HepG2 (cell line): Measurements from ENCODE around the gene YEATS2. TPM values are rescaled to one million over a fixed set of nuclear protein-coding genes. Genes with fewer than 3 reads are reported as not detected.

Experiments used
- ATAC-seq: fragments of 200-7000 bp; cut with Tn5 transposase; 3 replicates; pipeline ENCODE4 v1.9.1; 2020; ENCODE audit warnings: mild to moderate bottlenecking, moderate library complexity
- BruUV-seq: library from RNA; stranded (reverse); fragments of 400-500 nt; replicated peaks from 2 replicates; lab custom pipeline; 2021; lab: Mats Ljungman, UMichigan
- CTCF ChIA-PET: fragments of 300-600 bp; formaldehyde crosslinking; extraction: SDS; loops from one replicate; lab custom pipeline; 2021; ENCODE audit warnings: low total read pairs, inconsistent platforms, low intra/inter-chr PET ratio; lab: Yijun Ruan, JAX
- POLR2A ChIA-PET: fragments of 350-600 bp; sonication (Branson Sonifier 250); formaldehyde crosslinking; loops from one replicate; lab custom pipeline; 2020; ENCODE audit warnings: antibody characterized with exemption, inconsistent platforms; lab: Yijun Ruan, JAX
- DNase-seq: peaks from one replicate; pipeline ENCODE4 v3.0.0-alpha.2; 2015; ENCODE audit warnings: low spot score
- FAIRE-seq: peaks from 3 replicates; lab custom pipeline; 2011; peaks lifted over from hg19 to GRCh38; lab: Jason Lieb, UNC
- H2AFZ ChIP-seq: one replicate; pipeline ENCODE4 v1.6.1; 2011; ENCODE audit warnings: low read length, inconsistent platforms
- H3K27ac ChIP-seq: fragments of 300-600 bp; 3 replicates; pipeline ENCODE4 v1.8.0; 2011; ENCODE audit warnings: mixed run types, mild to moderate bottlenecking, mixed read lengths, low read length, inconsistent platforms; ENCODE audit not compliant: insufficient read depth; ENCODE audit errors: extremely low read length
- H3K27me3 ChIP-seq, 2 experiments: fragments of 200-600 bp in 1 of 2; 2 replicates in 1 of 2; 3 replicates in 1 of 2; pipeline versions ENCODE4 v1.6.0 to v1.8.0; 2011; ENCODE audit warnings: low read length in 2 of 2, mild to moderate bottlenecking in 2 of 2, moderate library complexity in 2 of 2, inconsistent platforms in 1 of 2; ENCODE audit not compliant: insufficient read depth in 2 of 2, control insufficient read depth in 1 of 2
- H3K36me3 ChIP-seq, 2 experiments: fragments of 200-600 bp in 1 of 2; replicated peaks in 1 of 2; 2 replicates in 1 of 2; 3 replicates in 1 of 2; pipeline versions ENCODE4 v1.5.1 to v1.8.0; 2011; ENCODE audit warnings: low read length in 2 of 2, inconsistent platforms in 1 of 2; ENCODE audit not compliant: insufficient read depth in 2 of 2, control insufficient read depth in 1 of 2
- H3K4me1 ChIP-seq: 2 replicates; pipeline ENCODE4 v1.5.1; 2012; ENCODE audit warnings: low read length, inconsistent platforms; ENCODE audit not compliant: insufficient read depth
- H3K4me2 ChIP-seq: 2 replicates; pipeline ENCODE4 v1.6.0; 2011; ENCODE audit warnings: low read depth, low read length, inconsistent platforms
- H3K4me3 ChIP-seq, 3 experiments: fragments of 200-600 bp in 1 of 3; sonication (generic), shearing (Covaris generic) in 1 of 3; replicated peaks in 1 of 3; 2 replicates each; pipeline ENCODE4 v1.5.1; 2011 to 2016; ENCODE audit warnings: low read length in 3 of 3, inconsistent platforms in 2 of 3, low read depth in 2 of 3, mild to moderate bottlenecking in 2 of 3, control low read depth in 1 of 3, mixed read lengths in 1 of 3; ENCODE audit not compliant: insufficient read depth in 1 of 3
- H3K79me2 ChIP-seq: one replicate; pipeline ENCODE4 v1.6.1; 2011; ENCODE audit warnings: low read length, inconsistent platforms; ENCODE audit not compliant: insufficient read depth
- H3K9ac ChIP-seq: 2 replicates; pipeline ENCODE4 v1.6.0; 2011; ENCODE audit warnings: mild to moderate bottlenecking, low read depth, low read length, inconsistent platforms; ENCODE audit not compliant: insufficient read depth
- H3K9me3 ChIP-seq: 2 replicates; pipeline ENCODE4 v1.5.1; 2012; ENCODE audit warnings: mild to moderate bottlenecking, low read length
- H4K20me1 ChIP-seq: 2 replicates; pipeline ENCODE4 v1.6.0; 2011; ENCODE audit warnings: inconsistent platforms, mild to moderate bottlenecking, low read length, moderate library complexity; ENCODE audit not compliant: insufficient read depth
- CBX1 ChIP-seq: IDR thresholded peaks from one replicate; pipeline ENCODE4 v1.6.1; 2016; ENCODE audit warnings: antibody characterized with exemption, low read depth
- FOXK1 ChIP-seq: sonication (generic); formaldehyde crosslinking; IDR thresholded peaks from 2 replicates; pipeline ENCODE4 v1.4.0; 2020; ENCODE audit warnings: low read depth, missing genetic modification reagents, borderline replicate concordance
- HNRNPL ChIP-seq: fragments of 200-400 bp; formaldehyde crosslinking; IDR thresholded peaks from 2 replicates; pipeline ENCODE4 v1.6.1; 2017; ENCODE audit warnings: mild to moderate bottlenecking, low read depth, low read length
- KLF15 ChIP-seq: sonication (generic); formaldehyde crosslinking; IDR thresholded peaks from 2 replicates; pipeline ENCODE4 v1.8.1; 2023; ENCODE audit warnings: borderline replicate concordance, mild to moderate bottlenecking, inconsistent platforms, missing genetic modification reagents, mixed read lengths
- KLF9 ChIP-seq: IDR thresholded peaks from 2 replicates; pipeline ENCODE4 v1.6.1; 2016; ENCODE audit warnings: low read depth
- MEIS1 ChIP-seq: sonication (generic); formaldehyde crosslinking; IDR thresholded peaks from 2 replicates; pipeline ENCODE4 v1.9.0; 2021; ENCODE audit warnings: mild to moderate bottlenecking, missing genetic modification reagents, moderate library complexity, borderline replicate concordance
- MZF1 ChIP-seq: sonication (generic); formaldehyde crosslinking; IDR thresholded peaks from 2 replicates; pipeline ENCODE4 v1.8.1; 2023; ENCODE audit warnings: mild to moderate bottlenecking, missing genetic modification reagents, borderline replicate concordance
- PAX8 ChIP-seq: sonication (generic); formaldehyde crosslinking; IDR thresholded peaks from 2 replicates; pipeline ENCODE4 v1.8.0; 2022; ENCODE audit warnings: mild to moderate bottlenecking, missing genetic modification reagents, borderline replicate concordance
- RARG ChIP-seq: sonication (generic); formaldehyde crosslinking; IDR thresholded peaks from 2 replicates; pipeline ENCODE4 v1.4.0; 2020; ENCODE audit warnings: low read depth, mild to moderate bottlenecking, missing genetic modification reagents
- RFXANK ChIP-seq: IDR thresholded peaks from 2 replicates; pipeline ENCODE4 v1.6.1; 2016
- ZNF136 ChIP-seq: sonication (generic); formaldehyde crosslinking; IDR thresholded peaks from 2 replicates; pipeline ENCODE4 v1.8.1; 2022; ENCODE audit warnings: low read depth, mild to moderate bottlenecking, moderate library complexity, missing genetic modification reagents
- ZNF260 ChIP-seq: sonication (generic); formaldehyde crosslinking; IDR thresholded peaks from 2 replicates; pipeline ENCODE4 v1.4.0; 2020; ENCODE audit warnings: missing genetic modification reagents, low read depth, mild to moderate bottlenecking, borderline replicate concordance
- ZNF292 ChIP-seq: sonication (generic); formaldehyde crosslinking; IDR thresholded peaks from 2 replicates; pipeline ENCODE4 v1.8.1; 2022; ENCODE audit warnings: mild to moderate bottlenecking, low read depth, missing genetic modification reagents, borderline replicate concordance
- ZNF446 ChIP-seq: sonication (generic); formaldehyde crosslinking; IDR thresholded peaks from 2 replicates; pipeline ENCODE4 v1.5.0; 2020; ENCODE audit warnings: mild to moderate bottlenecking, missing genetic modification reagents
- ZNF839 ChIP-seq: sonication (generic); formaldehyde crosslinking; IDR thresholded peaks from 2 replicates; pipeline ENCODE4 v1.4.0; 2020; ENCODE audit warnings: missing genetic modification reagents, mild to moderate bottlenecking, borderline replicate concordance
- ZSCAN9 ChIP-seq: IDR thresholded peaks from 2 replicates; pipeline ENCODE4 v1.6.1; 2016; ENCODE audit warnings: borderline replicate concordance
- WGBS: methylation state at CpG from one replicate; pipeline ENCODE4 v1.1.6; 2017; ENCODE audit warnings: low lambda C conversion rate; 5-methylcytosine and 5-hydroxymethylcytosine counted together
- in situ Hi-C: cut with HindIII; loops from 2 replicates; pipeline ENCODE4 v1.10.0; 2017; ENCODE audit warnings: low pct_unique_long_range_greater_than_20kb; ENCODE audit not compliant: extremely low pct_ligation_motif_present
- intact Hi-C: fragments of 100-400 bp; cut with micrococcal nuclease; formaldehyde crosslinking; loops from one replicate; pipeline ENCODE4 v1.10.0; 2022; ENCODE audit not compliant: unreplicated experiment
- polyA plus RNA-seq, 8 experiments: library from polyadenylated mRNA; depleted of rRNA in 3 of 8; stranded (reverse) in 7 of 8; unstranded in 1 of 8; fragments of >200 nt; fragmentation: Illumina TruSeq in 4 of 8; extraction: Trizol in 4 of 8; gene quantifications; 2 replicates each; pipeline versions ENCODE4 v1.2.1 to v1.2.3, GENCODE V29; 2011 to 2016; ENCODE audit warnings: low read depth in 4 of 8, missing spikeins in 1 of 8, mixed read lengths in 1 of 8; ENCODE audit not compliant: insufficient read depth in 1 of 8
- total RNA-seq, 5 experiments: library from RNA; depleted of rRNA; stranded (reverse); fragments of >200 nt; fragmentation: Illumina TruSeq; extraction: Trizol; gene quantifications; 2 replicates each; pipeline ENCODE4 v1.2.3, GENCODE V29; 2016; ENCODE audit warnings: low read depth in 1 of 5
- TF ChIP-seq, protein P1 (sequence below): sonication (generic); formaldehyde crosslinking; IDR thresholded peaks from 2 replicates; pipeline ENCODE4 v1.4.0; 2020; ENCODE audit warnings: missing genetic modification reagents, mild to moderate bottlenecking, borderline replicate concordance

YEATS2 gene
- total and polyA plus RNA-seq, 2 of the 13 experiments (the other 11 are each of a cell fraction or from before 2014, with no cell fraction given): 18.6 to 33.7 TPM

DNA sequence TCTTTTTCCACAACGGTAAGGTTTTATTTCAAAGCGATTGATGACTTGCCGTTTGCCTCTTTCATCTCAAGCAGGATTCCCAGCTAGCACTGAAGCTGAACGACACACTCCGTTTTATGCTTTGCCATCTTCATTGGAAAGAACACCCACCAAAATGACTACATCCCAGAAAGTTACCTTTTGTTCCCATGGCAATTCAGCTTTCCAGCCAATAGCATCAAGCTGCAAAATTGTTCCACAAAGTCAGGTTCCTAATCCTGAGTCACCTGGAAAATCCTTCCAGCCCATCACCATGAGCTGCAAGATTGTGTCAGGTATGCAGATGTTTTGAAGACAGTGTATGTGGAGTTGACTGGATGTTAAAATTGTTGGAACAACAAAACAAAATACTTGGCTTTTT is 56.5 kb downstream of the YEATS2 start:
- 97% methylated on average over 5 of the region's 5 CpGs for WGBS
- no peaks in the 10 kb centered on the region for H4K20me1 ChIP-seq
- H3K9ac ChIP-seq: no peak overlapping the region
- H3K4me2 ChIP-seq: no peak overlapping the region
- H3K4me1 ChIP-seq: no peaks in the 10 kb centered on the region
- ATAC-seq (no peak), FAIRE-seq (no peak), DNase-seq (no peak)
- BruUV-seq: no TSS peak
- peaks cover 9 to 58% of the 10 kb centered on the region in 2 experiments for H3K36me3 ChIP-seq
- H3K4me3 ChIP-seq: no peak overlapping the region
- no peak overlapping the region for H2AFZ ChIP-seq
- intact Hi-C loops (no loop called here), in situ Hi-C loops (no loop called here)
- no peak overlapping the region for H3K27ac ChIP-seq
- no peak for TF ChIP-seq ZNF839 (CRISPR knock-in tag)
- no peak for TF ChIP-seq PAX8 (CRISPR knock-in tag)
- no peak for TF ChIP-seq RFXANK (CRISPR knock-in tag)
- no peak for TF ChIP-seq CBX1
- no peaks in the 10 kb centered on the region for H3K9me3 ChIP-seq
- H3K27me3 ChIP-seq: no peaks in the 10 kb centered on the region
- POLR2A ChIA-PET: no interaction called here
- CTCF ChIA-PET: no interaction called here
- H3K79me2 ChIP-seq: no peaks in the 10 kb centered on the region

DNA sequence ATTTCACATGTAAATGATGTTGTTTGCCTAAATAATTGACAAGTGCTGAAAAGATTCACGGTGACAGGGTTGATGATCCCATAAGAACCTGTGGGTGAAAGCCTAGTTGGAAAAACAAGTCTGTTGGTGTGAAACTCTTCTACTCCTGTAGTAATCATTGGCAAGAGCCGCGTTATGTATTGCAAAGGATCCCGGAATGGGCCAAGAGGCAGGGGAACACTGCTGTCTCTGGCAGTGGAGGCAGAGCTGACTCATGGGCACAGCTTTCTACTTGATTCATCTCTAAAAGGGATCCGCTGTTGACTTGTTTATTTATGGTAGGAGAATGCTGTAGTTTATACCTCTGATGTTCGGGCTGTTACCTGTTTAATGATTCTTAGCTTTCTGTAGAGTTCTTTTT is 64.7 kb downstream of the YEATS2 start:
- no peak overlapping the region for H3K4me3 ChIP-seq
- H4K20me1 ChIP-seq: no peaks in the 10 kb centered on the region
- H2AFZ ChIP-seq: no peak overlapping the region
- FAIRE-seq (no peak), ATAC-seq (no peak), DNase-seq (no peak)
- no TSS peak for BruUV-seq
- H3K4me2 ChIP-seq: no peak overlapping the region
- POLR2A ChIA-PET: no interaction called here
- H3K9ac ChIP-seq: no peak overlapping the region
- peaks cover 3 to 42% of the 10 kb centered on the region in 2 experiments; a peak in 4 of 5 replicates for H3K36me3 ChIP-seq
- CTCF ChIA-PET: no interaction called here
- no peaks in the 10 kb centered on the region for H3K27me3 ChIP-seq
- no peaks in the 10 kb centered on the region for H3K79me2 ChIP-seq
- 97% methylated on average over 6 of the region's 6 CpGs for WGBS
- H3K27ac ChIP-seq: no peak overlapping the region
- no peaks in the 10 kb centered on the region for H3K4me1 ChIP-seq
- intact Hi-C loops: no loop called here
- in situ Hi-C loops: loop anchor here (10.0 kb wide), 1 partner anchor 278 kb away; no protein-coding TSS in a partner anchor
- no peaks in the 10 kb centered on the region for H3K9me3 ChIP-seq
- TF ChIP-seq ZNF292 (CRISPR knock-in tag) (no peak), FOXK1 (CRISPR knock-in tag) (no peak), KLF15 (CRISPR knock-in tag) (no peak), ZNF260 (CRISPR knock-in tag) (no peak), MZF1 (CRISPR knock-in tag) (no peak), HNRNPL (no peak), KLF9 (CRISPR knock-in tag) (no peak), RARG (CRISPR knock-in tag) (no peak), MEIS1 (CRISPR knock-in tag) (no peak), ZNF446 (CRISPR knock-in tag) (no peak), ZSCAN9 (CRISPR knock-in tag) (no peak), ZNF136 (CRISPR knock-in tag) (no peak)
- TF ChIP-seq, protein P1, sequence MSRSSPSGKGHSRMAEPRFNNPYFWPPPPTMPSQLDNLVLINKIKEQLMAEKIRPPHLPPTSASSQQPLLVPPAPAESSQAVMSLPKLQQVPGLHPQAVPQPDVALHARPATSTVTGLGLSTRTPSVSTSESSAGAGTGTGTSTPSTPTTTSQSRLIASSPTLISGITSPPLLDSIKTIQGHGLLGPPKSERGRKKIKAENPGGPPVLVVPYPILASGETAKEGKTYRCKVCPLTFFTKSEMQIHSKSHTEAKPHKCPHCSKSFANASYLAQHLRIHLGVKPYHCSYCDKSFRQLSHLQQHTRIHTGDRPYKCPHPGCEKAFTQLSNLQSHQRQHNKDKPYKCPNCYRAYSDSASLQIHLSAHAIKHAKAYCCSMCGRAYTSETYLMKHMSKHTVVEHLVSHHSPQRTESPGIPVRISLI: no peak
